Measurements from ENCODE around the gene OSBPL9.
"Not testable (repeated sequence)": the region's sequence is repeated elsewhere in the genome, so short reads cannot be mapped to it uniquely, and the experiment has no call there.

The OSBPL9 gene

DNA sequence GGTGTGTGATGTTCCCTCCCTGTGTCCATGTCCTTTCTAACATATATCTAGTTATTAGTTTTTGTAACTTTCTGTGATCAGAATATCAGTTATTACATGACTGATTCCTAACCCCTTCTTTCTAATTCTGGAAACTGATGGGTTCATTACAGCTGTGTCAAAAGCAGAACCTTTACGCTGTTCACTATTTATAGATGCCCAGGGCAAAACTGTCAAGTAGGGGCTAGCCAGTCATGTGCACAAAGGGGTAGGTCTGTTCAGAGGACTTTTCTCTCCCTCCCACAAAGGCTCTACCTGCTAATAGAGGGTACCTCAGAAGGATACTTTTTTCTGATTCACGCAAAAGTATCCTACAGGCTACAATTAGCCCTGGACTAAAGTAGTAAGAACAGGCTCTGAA lies 182.5 kb downstream of the OSBPL9 start:
- no peak for DNase-seq

DNA sequence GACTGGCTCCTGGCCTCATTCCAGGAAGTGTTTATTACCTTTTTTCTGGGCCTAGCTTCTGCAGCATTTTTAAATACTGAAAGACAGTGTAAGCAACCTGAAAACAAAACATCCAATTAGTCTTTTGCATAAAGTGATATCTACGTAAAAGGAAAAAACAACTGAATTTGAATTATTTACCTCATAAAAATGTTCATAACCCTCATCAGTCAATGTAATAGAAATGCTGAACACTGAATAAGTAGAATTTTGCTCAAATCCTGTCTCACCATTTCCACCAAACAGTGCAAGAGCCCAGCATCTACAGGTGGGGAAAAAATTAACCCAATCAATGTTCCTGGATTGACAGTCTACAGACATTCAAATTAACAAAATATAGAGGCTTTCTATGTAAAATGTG lies 197.6 kb downstream of the OSBPL9 start:
- DNase-seq: no peak

DNA sequence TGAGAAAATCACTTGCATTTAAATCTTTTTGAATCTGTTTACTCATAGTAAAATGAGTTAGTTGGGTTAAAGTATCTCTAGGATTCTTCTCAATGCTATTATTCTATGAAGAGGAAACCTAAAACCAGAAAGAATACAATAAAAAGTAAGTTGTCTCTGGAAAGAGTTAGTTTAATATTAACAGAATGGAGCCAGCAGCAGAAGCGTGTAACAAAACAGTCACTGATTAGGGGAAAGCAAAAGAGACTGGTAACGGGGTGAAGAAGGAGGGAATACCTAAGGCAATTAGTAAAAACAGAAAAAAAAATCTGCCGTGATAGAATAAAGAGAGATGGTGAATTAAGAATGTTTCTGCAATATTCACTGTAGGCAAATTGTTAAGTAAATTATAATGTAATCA lies 201.6 kb downstream of the OSBPL9 start:
- DNase-seq: no peak

DNA sequence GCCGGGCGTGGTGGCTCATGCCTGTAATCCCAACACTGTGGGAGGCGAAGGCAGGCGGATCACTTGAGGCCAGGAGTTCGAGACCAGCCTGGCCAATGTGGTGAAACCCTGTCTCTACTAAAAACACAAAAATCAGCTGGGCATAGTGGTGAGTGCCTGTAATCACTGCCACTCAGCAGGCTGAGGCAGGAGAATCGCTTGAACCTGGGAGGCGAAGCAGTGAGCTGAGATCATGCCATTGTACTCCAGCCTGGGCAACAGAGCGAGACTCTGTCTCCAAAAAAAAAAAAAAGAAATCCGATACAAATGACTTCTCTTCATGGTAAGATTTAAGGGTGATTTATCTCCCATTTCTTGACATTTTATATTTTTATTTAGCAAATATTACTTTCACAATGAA lies 202.1 kb downstream of the OSBPL9 start:
- DNase-seq: not testable (repeated sequence)

DNA sequence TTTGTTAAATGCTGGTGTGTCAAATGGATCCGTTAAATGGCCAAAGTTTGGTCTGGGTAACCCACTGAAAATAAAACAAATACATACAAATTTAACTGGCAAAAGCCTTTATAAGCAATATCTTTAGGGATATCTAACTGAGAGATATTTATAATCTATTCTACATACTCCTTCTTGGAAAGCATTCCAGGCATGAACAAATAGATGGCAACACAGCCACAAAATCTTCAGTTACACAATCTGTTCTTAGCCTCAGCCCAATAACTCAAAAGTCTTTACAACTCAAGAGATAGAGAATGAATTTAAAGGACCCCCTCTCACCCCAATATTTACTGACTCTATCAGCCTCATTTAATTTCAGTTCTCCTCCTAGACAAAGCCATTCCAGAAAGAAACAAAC lies 202.9 kb downstream of the OSBPL9 start:
- no peak for DNase-seq

DNA sequence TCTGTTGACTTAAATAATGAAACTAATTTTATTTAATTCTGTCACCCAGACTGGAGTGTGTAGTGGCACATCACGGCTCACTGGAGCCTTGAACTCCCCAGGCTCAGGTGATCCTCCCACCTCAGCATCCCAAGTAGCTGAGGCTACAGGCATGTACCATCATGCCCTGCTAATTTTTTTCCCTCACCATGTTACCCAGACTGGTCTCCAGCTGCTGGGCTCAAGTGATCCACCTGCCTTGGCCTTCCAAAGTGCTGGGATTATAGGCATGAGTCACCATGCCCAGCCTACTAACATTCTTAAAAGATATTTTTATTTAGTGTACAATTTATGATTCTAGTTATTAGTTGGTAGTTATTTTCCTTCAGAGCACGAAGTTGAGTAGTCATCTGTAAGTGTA lies 212.2 kb downstream of the OSBPL9 start:
- DNase-seq: no peak

DNA sequence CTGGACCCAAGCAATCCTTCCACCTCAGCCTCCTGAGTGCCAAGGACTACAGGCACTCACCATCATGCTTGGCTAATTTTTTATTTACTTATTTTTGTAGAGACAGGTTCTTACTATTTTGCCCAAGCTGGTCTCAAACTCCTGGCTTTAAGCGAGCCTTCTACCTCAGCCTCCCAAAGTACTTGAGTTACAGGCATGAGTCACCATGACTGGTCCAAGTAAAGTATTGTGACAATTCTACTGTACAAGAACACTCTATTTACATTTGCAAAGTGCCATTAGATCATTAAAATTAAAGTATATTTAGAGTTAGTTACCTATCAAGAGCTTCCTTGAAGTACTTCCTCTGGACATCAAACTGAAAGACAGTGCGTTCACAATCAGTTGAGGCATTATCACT lies 216.8 kb downstream of the OSBPL9 start:
- no peak for DNase-seq

DNA sequence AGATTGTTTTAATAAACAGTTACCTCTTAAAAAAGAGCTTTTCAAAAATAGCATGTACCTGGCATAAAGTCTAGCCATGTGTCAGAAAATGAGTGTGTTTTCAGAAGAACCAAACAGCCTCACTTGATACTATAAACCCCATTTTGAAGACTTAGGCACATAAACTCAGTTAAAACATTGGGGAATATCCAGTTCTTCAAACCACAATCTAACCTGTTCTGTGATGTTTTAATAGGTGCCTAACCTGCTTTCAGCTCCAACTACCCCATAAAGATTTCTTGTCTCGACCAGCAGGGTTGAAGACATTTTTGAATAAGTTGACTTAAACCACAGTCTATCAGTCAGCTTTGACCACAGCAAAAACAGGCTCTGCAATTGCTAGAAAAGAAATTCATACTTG lies 220.4 kb downstream of the OSBPL9 start:
- no peak for DNase-seq
